Stimulated activated CD8-positive, alpha-beta memory T cell treated with anti-CD3 and anti-CD28 coated beads, Interleukin-15, amount 100 ng/mL, for 1 hour (primary cell): Measurements from ENCODE around the gene COPRS.

Experiments
- DNase-seq: peaks from one replicate; pipeline ENCODE4 v3.0.0-alpha.2; 2020; ENCODE audit warnings: low read depth

The COPRS gene

GRCh38 chr17:31858642-31859486 lies at the start of gene COPRS:
TSS of gene COPRS (minus strand) at chr17:31859244. CDS start at chr17:31859199, 45 bp downstream.
- peak; percentile 57 for DNase-seq

DNA sequence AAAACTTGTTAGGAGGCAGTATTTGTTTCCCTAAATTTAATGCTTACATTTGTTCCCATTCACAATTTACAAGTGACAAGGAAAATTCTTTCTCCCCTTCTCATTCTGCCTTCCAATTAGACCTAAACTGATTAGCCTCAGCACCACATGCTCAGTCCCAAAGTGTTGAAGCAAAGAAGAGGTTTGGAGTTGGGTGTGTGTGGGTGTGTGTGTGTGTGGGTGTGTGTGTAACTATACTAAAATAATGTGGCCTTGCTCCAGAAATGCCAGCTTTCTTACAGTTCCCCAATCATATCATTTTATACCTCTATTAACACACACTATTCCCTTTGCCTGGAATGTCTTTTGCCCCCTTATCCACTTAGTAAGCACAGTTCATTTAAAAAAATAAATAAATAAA lies 49.3 kb upstream of the COPRS start:
- DNase-seq = no peak

- DNase-seq = no peak
Measured at GRCh38 chr17:31907342-31907962, 48.4 kb upstream of the COPRS start.

GRCh38 chr17:31903401-31903800 lies 44.4 kb upstream of the COPRS start:
- no peak for DNase-seq

GRCh38 chr17:31902693-31903092 lies 43.6 kb upstream of the COPRS start:
- DNase-seq = no peak

DNA sequence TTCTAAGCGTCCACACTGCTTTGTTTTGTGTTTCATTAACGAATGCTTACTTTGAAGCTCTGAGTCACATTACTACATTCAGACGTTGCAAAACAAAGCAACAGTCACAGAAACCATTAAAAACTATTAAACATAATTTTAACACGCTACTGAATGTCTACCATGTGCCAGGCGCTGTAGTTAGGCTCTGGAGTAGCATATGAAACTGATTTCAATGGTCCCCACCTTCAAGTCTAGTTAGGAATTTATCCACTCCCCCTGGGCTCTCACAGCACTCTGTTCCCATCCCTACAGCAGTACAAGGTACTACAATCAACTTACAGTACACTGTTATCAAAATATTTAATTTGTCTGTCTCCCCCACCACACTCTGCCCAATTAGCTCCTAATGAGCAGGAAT lies 41.8 kb upstream of the COPRS start:
- DNase-seq = no peak

- DNase-seq = no peak
Measured at GRCh38 chr17:31888124-31888523, 29.1 kb upstream of the COPRS start.

- no peak for DNase-seq
Measured at GRCh38 chr17:31882571-31882970, 23.5 kb upstream of the COPRS start.

DNA sequence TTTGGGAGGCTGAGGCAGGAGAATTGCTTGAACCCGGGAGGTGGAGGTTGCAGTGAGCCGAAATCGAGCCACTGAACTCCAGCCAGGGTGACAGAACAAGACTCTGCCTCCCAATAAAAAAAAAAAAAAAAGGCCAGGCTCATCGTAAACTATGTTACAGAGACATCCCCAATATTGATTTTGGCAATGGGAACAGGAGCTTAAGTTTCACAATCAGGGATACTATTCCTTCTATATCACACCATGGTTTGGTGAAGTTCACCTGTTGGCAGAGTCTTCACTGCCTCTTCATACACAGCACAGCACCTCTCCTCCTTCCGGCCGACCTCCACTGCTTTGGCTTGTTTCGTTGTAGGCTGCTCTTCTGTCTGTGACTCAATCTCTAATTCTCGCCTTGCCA lies 21.3 kb upstream of the COPRS start:
- DNase-seq = no peak

- no peak for DNase-seq
Measured at GRCh38 chr17:31878703-31879073, 19.6 kb upstream of the COPRS start.

DNA sequence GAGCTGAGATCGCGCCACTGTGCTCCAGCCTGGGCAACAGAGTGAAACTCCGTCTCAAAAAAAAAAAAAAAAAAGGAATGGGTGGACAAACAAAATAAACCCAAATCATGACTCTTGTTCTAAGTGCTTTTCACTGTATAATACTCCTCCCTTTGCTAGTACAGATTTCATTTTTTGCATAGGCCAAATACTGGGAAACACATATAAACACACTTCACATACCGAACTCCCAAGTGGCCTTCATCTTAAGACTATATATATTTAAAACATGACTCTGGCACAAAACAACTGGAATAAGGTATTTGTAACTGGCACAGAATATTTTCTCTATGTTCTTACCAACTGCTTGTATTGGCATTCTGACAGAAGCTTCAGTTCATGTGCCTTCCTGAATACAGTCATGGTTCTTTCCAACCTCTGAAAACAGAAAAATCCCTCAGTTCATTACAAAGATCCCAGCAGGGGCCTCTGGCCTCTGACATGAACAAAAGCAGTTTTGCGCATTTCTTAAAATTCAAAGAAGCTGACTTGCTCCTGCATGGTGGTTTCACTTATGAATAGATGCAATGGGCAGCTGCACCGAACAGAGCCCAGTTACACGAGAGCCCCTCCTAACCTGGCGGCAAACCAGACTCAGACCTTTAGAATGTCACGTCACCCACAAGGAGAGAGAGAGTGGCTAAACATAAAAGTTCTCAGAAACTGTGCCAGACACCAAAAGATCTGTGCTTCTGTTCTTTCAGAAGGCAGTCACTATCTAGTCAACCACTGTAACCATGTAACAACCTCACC lies 19.1 kb upstream of the COPRS start:
- DNase-seq = no peak

DNA sequence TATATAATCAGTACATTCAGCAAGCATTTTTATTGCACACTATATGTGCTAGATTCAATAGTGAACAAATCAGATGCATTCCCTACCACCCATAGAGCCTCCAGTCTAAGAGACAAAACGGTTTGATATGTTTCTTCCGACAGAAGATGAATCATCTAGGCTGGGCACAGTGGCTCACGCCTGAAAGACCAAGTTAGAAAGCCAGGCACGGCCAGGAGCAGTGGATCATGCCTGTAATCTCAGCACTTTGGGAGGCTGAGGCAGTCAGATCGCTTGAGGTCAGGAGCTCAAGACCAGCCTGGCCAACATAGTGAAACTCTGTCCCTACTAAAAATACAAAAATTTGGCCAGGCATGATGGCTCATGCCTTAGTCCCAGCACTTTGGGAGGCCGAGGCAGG lies 18.3 kb upstream of the COPRS start:
- no peak for DNase-seq

- no peak for DNase-seq
Measured at GRCh38 chr17:31875081-31875480, 16.0 kb upstream of the COPRS start.

DNA sequence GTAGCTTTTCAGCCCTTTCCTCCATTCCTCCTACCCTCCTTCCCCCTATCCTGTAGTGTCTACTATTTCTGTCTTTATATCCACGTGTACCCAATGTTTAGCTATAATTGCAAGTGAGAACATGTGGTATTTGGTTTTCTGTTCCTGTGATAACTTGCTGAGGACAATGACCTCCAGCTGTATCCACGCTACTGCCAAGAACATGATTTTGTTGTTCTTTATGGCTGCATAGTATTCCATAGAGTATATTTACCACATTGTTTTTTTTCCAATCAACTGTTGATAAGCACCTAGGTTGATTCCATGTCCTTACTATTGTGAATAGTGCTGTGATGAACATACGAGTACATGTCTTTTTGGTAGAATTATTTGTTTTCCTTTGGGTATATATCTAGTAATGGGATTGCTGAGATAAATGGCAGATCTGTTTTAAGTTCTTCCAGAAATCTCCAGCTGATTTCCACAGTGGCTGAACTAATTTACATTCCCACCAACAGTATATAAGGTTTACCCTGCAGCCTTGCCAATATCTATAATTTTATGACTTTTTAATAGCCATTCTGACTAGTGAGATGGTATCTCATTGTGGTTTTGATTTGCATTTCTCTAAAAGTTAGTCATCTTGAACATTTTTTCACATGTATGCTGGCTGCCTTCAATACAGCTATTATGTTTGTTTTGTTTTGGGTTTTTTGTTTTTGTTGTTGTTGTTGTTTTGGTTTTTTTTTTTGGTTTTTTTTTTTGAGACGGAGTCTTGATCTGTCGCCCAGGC lies 10.9 kb upstream of the COPRS start:
- no peak for DNase-seq

DNA sequence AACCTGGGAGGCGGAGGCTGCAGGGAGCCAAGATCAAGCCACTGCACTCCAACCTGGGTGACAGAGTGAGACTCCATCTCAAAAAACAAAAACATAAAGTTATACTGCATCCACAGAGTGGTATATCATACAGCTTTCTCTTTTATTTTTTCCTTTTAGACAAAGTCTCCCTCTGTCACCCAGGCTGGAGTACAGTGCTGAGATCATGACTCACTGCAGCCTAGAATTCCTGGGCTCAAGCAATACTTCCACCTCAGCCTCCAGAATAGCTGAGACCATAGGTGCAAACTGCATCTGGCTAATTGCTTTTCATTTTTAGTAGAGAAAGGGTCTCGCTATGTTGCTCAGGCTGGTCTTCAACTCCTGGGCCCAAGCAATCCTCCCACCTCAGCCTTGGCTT lies 10.0 kb upstream of the COPRS start:
- no peak for DNase-seq

DNA sequence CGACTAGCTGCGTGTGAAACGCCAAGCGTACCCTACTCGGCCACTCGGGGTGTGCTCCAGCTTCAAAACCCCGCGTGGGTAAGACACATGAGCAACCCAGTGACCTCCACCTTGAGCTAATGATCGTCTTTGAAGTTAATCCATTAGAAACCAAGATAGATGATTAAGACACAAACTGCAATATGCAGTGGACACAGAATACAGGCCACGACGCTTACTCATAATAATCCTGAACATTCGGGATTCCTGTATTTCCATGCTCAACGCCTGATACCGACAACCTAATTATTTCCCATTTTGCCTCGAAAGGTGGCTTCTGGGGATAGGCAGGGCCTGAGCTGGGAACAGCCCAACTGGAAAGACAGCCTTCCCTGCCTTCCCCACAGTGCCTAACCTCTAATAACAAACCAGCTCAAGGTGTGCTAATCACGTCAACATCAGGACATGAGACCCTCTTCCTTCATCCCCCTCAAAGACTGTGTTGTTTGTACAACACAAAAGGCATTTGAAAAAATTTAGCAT lies 504 bp upstream of the COPRS start:
- DNase-seq = no peak

DNA sequence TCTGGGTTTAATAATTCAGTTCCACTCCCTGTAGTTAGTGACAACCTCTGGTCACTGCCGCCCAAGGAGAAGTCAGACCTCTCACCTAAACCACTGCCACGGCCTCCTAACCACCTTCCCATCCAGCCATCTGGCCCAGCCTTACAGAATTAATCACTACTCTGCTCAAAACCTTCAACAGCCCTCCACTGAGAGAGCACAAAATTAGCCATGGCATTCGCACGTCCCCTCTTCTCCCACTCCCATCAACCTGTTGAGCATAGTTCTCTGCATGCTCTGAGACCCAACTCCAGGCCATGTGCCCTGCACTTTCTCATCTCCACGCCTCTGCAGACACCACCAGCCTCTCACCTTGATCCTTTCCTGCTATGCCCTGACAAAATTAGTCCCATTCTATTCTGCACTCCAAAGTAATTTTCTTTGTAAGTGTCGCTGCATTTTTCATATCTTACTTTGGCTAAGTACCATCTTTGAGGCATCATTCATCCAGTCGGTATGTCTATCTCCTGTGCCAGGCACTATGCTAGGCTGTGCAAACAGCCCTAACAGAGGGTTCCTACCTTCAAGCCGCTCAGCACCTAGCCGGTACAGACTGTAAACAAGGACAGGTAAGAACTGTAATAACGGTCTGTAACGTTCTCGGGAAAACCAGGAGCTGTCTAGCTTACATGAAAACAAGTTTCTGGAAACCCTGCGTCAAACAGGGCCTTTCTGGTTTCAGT lies 963 bp downstream of the COPRS start:
- no peak for DNase-seq

- DNase-seq = no peak
Measured at GRCh38 chr17:31856750-31857149, 2.3 kb downstream of the COPRS start.

DNA sequence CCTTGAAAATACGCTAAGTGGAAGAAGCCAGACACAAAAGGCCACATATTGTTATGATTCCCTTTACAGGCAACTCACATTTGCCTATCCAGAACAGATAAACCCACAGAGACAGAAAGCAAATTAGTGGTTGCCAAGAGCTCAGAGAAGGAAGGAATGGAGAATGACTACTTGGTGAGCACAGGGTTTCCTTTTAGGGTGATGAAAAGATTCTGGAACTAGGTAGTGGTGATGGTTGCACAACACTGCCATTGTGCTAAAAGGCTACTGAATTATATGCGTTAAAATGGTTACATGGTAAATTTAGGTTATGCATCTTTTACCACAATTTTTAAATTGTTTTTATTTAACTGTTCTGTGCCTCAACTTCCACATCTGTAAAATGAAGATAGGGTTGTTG lies 4.4 kb downstream of the COPRS start:
- DNase-seq = no peak

- DNase-seq = no peak
Measured at GRCh38 chr17:31853911-31854470, 5.1 kb downstream of the COPRS start.

GRCh38 chr17:31845291-31845690 lies 13.8 kb downstream of the COPRS start:
- DNase-seq = no peak
